Measurements from ENCODE around the gene OCRL.

GRCh38 chrX:129600981-129601424, 60.9 kb downstream of the OCRL start:
- TF ChIP-seq CTCF (IDR thresholded peaks at IDR 0.05; ENCODE audit: low read depth, low read length, poor library complexity, severe bottlenecking): peak; percentile 49
- no peak for TF ChIP-seq EZH2phosphoT487 (IDR thresholded peaks at IDR 0.05; ENCODE audit: borderline replicate concordance, low read length)

Measured in DOHH2 (cell line).